Measurements from ENCODE around the gene NLK. TPM values are rescaled to one million over a fixed set of nuclear protein-coding genes. Genes with fewer than 3 reads are reported as not detected.
"Not testable (repeated sequence)": the region's sequence is repeated elsewhere in the genome, so short reads cannot be mapped to it uniquely, and the experiment has no call there.

The NLK gene
- total RNA-seq, 1 experiment from 2014 or later, result 40.3 TPM

- Mint-ChIP-seq H3K36me3 (peaks cover 4% of the 10 kb centered on the region), H3K27me3 (ENCODE audit: low read depth) (no peaks in the 10 kb centered on the region), H3K9me3 (no peaks in the 10 kb centered on the region), H3K27ac (no peak overlapping the region), H3K4me3 (no peak overlapping the region), H3K4me1 (no peaks in the 10 kb centered on the region)
- CTCF ChIA-PET, result no interaction called here
- ATAC-seq (no peak), DNase-seq (ENCODE audit: low spot score) (no peak)
- TF ChIP-seq TEAD4 (CRISPR knock-in tag; IDR thresholded peaks at IDR 0.05) (no peak), NFATC4 (CRISPR knock-in tag; IDR thresholded peaks at IDR 0.05) (no peak), E2F1 (CRISPR knock-in tag; IDR thresholded peaks at IDR 0.05) (no peak), EMX1 (CRISPR knock-in tag; IDR thresholded peaks at IDR 0.05) (no peak), ETV6 (CRISPR knock-in tag; IDR thresholded peaks at IDR 0.05) (no peak), ARID4B (CRISPR knock-in tag; IDR thresholded peaks at IDR 0.05; ENCODE audit: borderline replicate concordance) (no peak), NR3C1 (CRISPR knock-in tag; conservative IDR thresholded peaks at IDR 0.05; ENCODE audit: low read depth) (no peak), HMGA2 (CRISPR knock-in tag; IDR thresholded peaks at IDR 0.05) (no peak), ZNF416 (CRISPR knock-in tag; IDR thresholded peaks at IDR 0.05) (no peak), NFYB (CRISPR knock-in tag; conservative IDR thresholded peaks at IDR 0.05; ENCODE audit: low read depth) (no peak), SMAD4 (CRISPR knock-in tag; IDR thresholded peaks at IDR 0.05) (no peak)
- TF ChIP-seq, protein P1, sequence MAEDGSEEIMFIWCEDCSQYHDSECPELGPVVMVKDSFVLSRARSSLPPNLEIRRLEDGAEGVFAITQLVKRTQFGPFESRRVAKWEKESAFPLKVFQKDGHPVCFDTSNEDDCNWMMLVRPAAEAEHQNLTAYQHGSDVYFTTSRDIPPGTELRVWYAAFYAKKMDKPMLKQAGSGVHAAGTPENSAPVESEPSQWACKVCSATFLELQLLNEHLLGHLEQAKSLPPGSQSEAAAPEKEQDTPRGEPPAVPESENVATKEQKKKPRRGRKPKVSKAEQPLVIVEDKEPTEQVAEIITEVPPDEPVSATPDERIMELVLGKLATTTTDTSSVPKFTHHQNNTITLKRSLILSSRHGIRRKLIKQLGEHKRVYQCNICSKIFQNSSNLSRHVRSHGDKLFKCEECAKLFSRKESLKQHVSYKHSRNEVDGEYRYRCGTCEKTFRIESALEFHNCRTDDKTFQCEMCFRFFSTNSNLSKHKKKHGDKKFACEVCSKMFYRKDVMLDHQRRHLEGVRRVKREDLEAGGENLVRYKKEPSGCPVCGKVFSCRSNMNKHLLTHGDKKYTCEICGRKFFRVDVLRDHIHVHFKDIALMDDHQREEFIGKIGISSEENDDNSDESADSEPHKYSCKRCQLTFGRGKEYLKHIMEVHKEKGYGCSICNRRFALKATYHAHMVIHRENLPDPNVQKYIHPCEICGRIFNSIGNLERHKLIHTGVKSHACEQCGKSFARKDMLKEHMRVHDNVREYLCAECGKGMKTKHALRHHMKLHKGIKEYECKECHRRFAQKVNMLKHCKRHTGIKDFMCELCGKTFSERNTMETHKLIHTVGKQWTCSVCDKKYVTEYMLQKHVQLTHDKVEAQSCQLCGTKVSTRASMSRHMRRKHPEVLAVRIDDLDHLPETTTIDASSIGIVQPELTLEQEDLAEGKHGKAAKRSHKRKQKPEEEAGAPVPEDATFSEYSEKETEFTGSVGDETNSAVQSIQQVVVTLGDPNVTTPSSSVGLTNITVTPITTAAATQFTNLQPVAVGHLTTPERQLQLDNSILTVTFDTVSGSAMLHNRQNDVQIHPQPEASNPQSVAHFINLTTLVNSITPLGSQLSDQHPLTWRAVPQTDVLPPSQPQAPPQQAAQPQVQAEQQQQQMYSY (CRISPR knock-in tag; IDR thresholded peaks at IDR 0.05), result no peak
- POLR2A ChIA-PET, result no interaction called here
Observed at GRCh38 chr17:28154214-28154613, 111.7 kb downstream of the NLK start.

GRCh38 chr17:28155405-28155804, 112.9 kb downstream of the NLK start:
- H3K36me3 Mint-ChIP-seq; H3K4me1 Mint-ChIP-seq; ATAC-seq; H3K4me3 Mint-ChIP-seq; H3K9me3 Mint-ChIP-seq; POLR2A ChIA-PET; H3K27me3 Mint-ChIP-seq (ENCODE audit: low read depth); CTCF ChIA-PET; DNase-seq (ENCODE audit: low spot score); H3K27ac Mint-ChIP-seq: not testable (repeated sequence)

DNA sequence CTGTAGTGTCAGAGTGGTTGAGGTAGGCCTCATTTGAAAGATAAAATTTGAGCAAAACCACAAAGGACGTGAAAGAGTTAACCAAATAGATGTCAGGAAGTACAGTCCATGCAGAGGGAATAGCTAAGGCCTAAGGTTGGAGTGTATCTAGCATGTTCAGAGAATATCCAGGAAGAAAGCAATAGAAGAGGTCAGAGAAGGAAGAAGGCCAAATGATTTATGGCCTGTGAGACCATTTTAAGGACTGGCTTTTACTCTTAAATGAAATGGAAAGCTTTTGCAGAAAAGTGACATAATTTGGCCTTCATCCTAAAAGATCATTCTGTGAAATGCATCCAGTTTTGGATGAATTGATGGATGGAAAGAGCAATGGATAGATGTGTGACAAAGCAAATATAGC, 116.5 kb downstream of the NLK start:
- DNase-seq (ENCODE audit: low spot score) (no peak), ATAC-seq (no peak)
- Mint-ChIP-seq H3K27me3 (ENCODE audit: low read depth) (no peaks in the 10 kb centered on the region), H3K4me3 (no peak overlapping the region), H3K27ac (no peak overlapping the region), H3K4me1 (peaks cover 11% of the 10 kb centered on the region), H3K9me3 (peaks cover 4% of the 10 kb centered on the region; the same call in 1 of the 2 replicates), H3K36me3 (no peaks in the 10 kb centered on the region; the same call in 1 of the 2 replicates)
- POLR2A ChIA-PET, result interaction anchor here (0.6 kb wide), 1 partner anchor 692 kb away, joined by 4 read pairs; no protein-coding TSS in a partner anchor
- CTCF ChIA-PET, result no interaction called here
- no peak for TF ChIP-seq RELA (CRISPR knock-in tag; IDR thresholded peaks at IDR 0.05; ENCODE audit: borderline replicate concordance)
- no peak for TF ChIP-seq ESRRA (CRISPR knock-in tag; IDR thresholded peaks at IDR 0.05; ENCODE audit: borderline replicate concordance)
- no peak for TF ChIP-seq EMX1 (CRISPR knock-in tag; IDR thresholded peaks at IDR 0.05)
- TF ChIP-seq NFE2L1 (CRISPR knock-in tag; IDR thresholded peaks at IDR 0.05), result no peak
- TF ChIP-seq NR3C1 (CRISPR knock-in tag; conservative IDR thresholded peaks at IDR 0.05; ENCODE audit: low read depth), result no peak
- no peak for TF ChIP-seq NFYB (CRISPR knock-in tag; conservative IDR thresholded peaks at IDR 0.05; ENCODE audit: low read depth)
- TF ChIP-seq AFF4 (CRISPR knock-in tag; IDR thresholded peaks at IDR 0.05; ENCODE audit: borderline replicate concordance), result no peak
- TF ChIP-seq PREB (CRISPR knock-in tag; IDR thresholded peaks at IDR 0.05; ENCODE audit: borderline replicate concordance), result no peak
- TF ChIP-seq SP1 (CRISPR knock-in tag; conservative IDR thresholded peaks at IDR 0.05), result no peak
